ENCODE data around the gene BDH1. TPM values are rescaled to one million over a fixed set of nuclear protein-coding genes. Genes with fewer than 3 reads are reported as not detected.

The BDH1 gene
- total and polyA plus RNA-seq, 2 of the 8 experiments (the other 6 are each of a cell fraction or from before 2014, with no cell fraction given): 27.2 to 28.1 TPM

- Histone ChIP-seq H2AFZ (ENCODE audit: low read length) (no peak overlapping the region), H3K14ac (ENCODE audit: insufficient read length) (no peak overlapping the region), H3K36me3 (ENCODE audit: control insufficient read depth in 2 of 4, insufficient read depth in 4 of 4, low read length in 3 of 4) (peaks cover 0 to 2% (median 0%) of the 10 kb centered on the region in 4 experiments; a peak in 1 of 8 replicates), H3K79me2 (ENCODE audit: control insufficient read depth in 1 of 2, insufficient read depth in 2 of 2, low read length in 2 of 2) (no peaks in the 10 kb centered on the region), H3K9me3 (ENCODE audit: insufficient read depth in 2 of 2, low read depth in 1 of 2, low read length in 1 of 2) (peaks cover 15 to 18% of the 10 kb centered on the region in 2 experiments), H4K8ac (ENCODE audit: extremely low read depth, insufficient read depth, low read length) (no peak overlapping the region), H3K4ac (replicated peaks; ENCODE audit: insufficient read length, low read depth, low read length) (no peak overlapping the region), H2BK15ac (ENCODE audit: low read length) (peak overlapping the region; percentile 14; the same call in 1 of the 2 replicates), H2BK20ac (ENCODE audit: low read length) (no peak overlapping the region), H3K9ac (replicated peaks in 1 of 4; ENCODE audit: extremely low read depth in 1 of 4, low read depth in 3 of 4, low read length in 3 of 4) (no peak overlapping the region), H3K23ac (ENCODE audit: insufficient read length) (no peak overlapping the region), H3K18ac (ENCODE audit: extremely low read depth, low read length) (no peak overlapping the region), H4K20me1 (replicated peaks in 1 of 2; ENCODE audit: control insufficient read depth in 1 of 2, insufficient read depth in 2 of 2, low read length in 2 of 2) (no peaks in the 10 kb centered on the region), H2BK120ac (replicated peaks; ENCODE audit: low read depth, low read length) (no peak overlapping the region), H3K27me3 (replicated peaks in 1 of 4; ENCODE audit: control insufficient read depth in 3 of 4, extremely low read depth in 1 of 4, insufficient read depth in 3 of 4, low read length in 3 of 4) (peaks cover 0 to 3% (median 1%) of the 10 kb centered on the region in 4 experiments; a peak in 2 of 7 replicates), H3K23me2 (ENCODE audit: low read depth, low read length) (peaks cover 10% of the 10 kb centered on the region; the same call in 1 of the 2 replicates), H3K56ac (replicated peaks; ENCODE audit: insufficient read length, low read depth, low read length) (no peak overlapping the region), H3K27ac (ENCODE audit: low read depth, low read length) (no peak overlapping the region), H3K79me1 (ENCODE audit: low read depth, low read length) (no peaks in the 10 kb centered on the region), H3K4me1 (replicated peaks in 1 of 4; ENCODE audit: control insufficient read depth in 3 of 4, insufficient read depth in 4 of 4, low read length in 3 of 4) (peaks cover 0 to 1% (median 0%) of the 10 kb centered on the region in 4 experiments; a peak in 3 of 7 replicates), H2AK5ac (ENCODE audit: low read depth, low read length) (no peak overlapping the region), H4K91ac (replicated peaks; ENCODE audit: insufficient read length, low read length) (no peak overlapping the region), H2BK12ac (ENCODE audit: low read depth, low read length) (no peak overlapping the region), H2BK5ac (ENCODE audit: low read depth, low read length) (no peak overlapping the region), H3K4me2 (ENCODE audit: insufficient read depth in 1 of 2, low read depth in 2 of 2, low read length in 2 of 2) (no peak overlapping the region), H3K4me3 (ENCODE audit: extremely low read depth in 1 of 4, insufficient read depth in 2 of 4, low read depth in 3 of 4, low read length in 4 of 4) (no peak overlapping the region), H4K5ac (ENCODE audit: insufficient read length, low read depth, low read length) (no peak overlapping the region)
- FAIRE-seq (no peak), DNase-seq (ENCODE audit: low read depth in 1 of 2, low spot score in 2 of 2) (no peak)
- CTCF ChIA-PET (ENCODE audit: partially characterized antibody): interaction anchor here (1.6 kb wide), 1 partner anchor 40 kb away, joined by 5 read pairs; no protein-coding TSS in a partner anchor
- WGBS, 2 experiments (ENCODE audit: extremely low coverage in 1 of 2, insufficient coverage in 1 of 2, insufficient read length in 1 of 2, insufficient replicate concordance in 2 of 2, low coverage in 1 of 2, low lambda C conversion rate in 2 of 2, missing lambda C conversion rate in 1 of 2): 91% methylated on average over 3 of the region's 3 CpGs; no CpG with 5 or more reads in 1 of the 2 experiments
- POLR2A ChIA-PET (ENCODE audit: partially characterized antibody): no interaction called here
- TF ChIP-seq ASH2L (IDR thresholded peaks at IDR 0.05; ENCODE audit: low read length): no peak
- no peak for TF ChIP-seq CREB1 (IDR thresholded peaks at IDR 0.05)
- TF ChIP-seq BRCA1 (IDR thresholded peaks at IDR 0.05; ENCODE audit: low read depth, low read length): no peak
- TF ChIP-seq EP300 (IDR thresholded peaks at IDR 0.05; ENCODE audit: borderline replicate concordance in 1 of 2, low read depth in 2 of 2, low read length in 2 of 2): no peak
- TF ChIP-seq TAF7 (optimal IDR thresholded peaks at IDR 0.05; ENCODE audit: borderline replicate concordance, low read depth, low read length): no peak
- TF ChIP-seq USF2 (IDR thresholded peaks at IDR 0.05; ENCODE audit: low read length): no peak
- no peak for TF ChIP-seq NRF1 (IDR thresholded peaks at IDR 0.05; ENCODE audit: low read depth, low read length)
- TF ChIP-seq MAX (IDR thresholded peaks at IDR 0.05): no peak
- no peak for TF ChIP-seq ATF2 (IDR thresholded peaks at IDR 0.05; ENCODE audit: low read length)
- no peak for TF ChIP-seq TAF1 (IDR thresholded peaks at IDR 0.05; ENCODE audit: low read depth, low read length)
Observed at GRCh38 chr3:197559651-197560050, 3.9 kb upstream of the BDH1 start.
